H9 (cell line): ENCODE data around the gene CEP83. TPM values are rescaled to one million over a fixed set of nuclear protein-coding genes. Genes with fewer than 3 reads are reported as not detected.

Source experiments
- DNase-seq: peaks from one replicate; pipeline ENCODE4 v3.0.0-alpha.2; 2017
- H2AFZ ChIP-seq: one replicate; pipeline ENCODE4 v1.6.1; 2013; ENCODE audit warnings: mild to moderate bottlenecking, low read length, control low read depth, moderate library complexity
- H2AK5ac ChIP-seq: 2 replicates; pipeline ENCODE4 v1.6.1; 2013; ENCODE audit warnings: low read length, control low read depth, mixed read lengths; ENCODE audit not compliant: insufficient read length
- H2BK120ac ChIP-seq: one replicate; pipeline ENCODE4 v1.6.1; 2013; ENCODE audit warnings: low read depth, mild to moderate bottlenecking, low read length, control low read depth, inconsistent platforms; ENCODE audit not compliant: poor library complexity, severe bottlenecking
- H2BK12ac ChIP-seq: 2 replicates; pipeline ENCODE4 v1.6.1; 2013; ENCODE audit warnings: low read length, control low read depth, mixed read lengths, low read depth; ENCODE audit not compliant: insufficient read length
- H2BK15ac ChIP-seq: 2 replicates; pipeline ENCODE4 v1.6.1; 2013; ENCODE audit warnings: low read depth, low read length, control low read depth
- H2BK20ac ChIP-seq: one replicate; pipeline ENCODE4 v1.6.1; 2013; ENCODE audit warnings: low read depth, mild to moderate bottlenecking, low read length, control low read depth, inconsistent platforms; ENCODE audit not compliant: poor library complexity, severe bottlenecking
- H2BK5ac ChIP-seq: 2 replicates; pipeline ENCODE4 v1.6.1; 2013; ENCODE audit warnings: low read length, control low read depth, mixed read lengths; ENCODE audit not compliant: insufficient read length
- H3K14ac ChIP-seq: 2 replicates; pipeline ENCODE4 v1.6.1; 2013; ENCODE audit warnings: low read length, control low read depth; ENCODE audit not compliant: insufficient read depth
- H3K18ac ChIP-seq: 2 replicates; pipeline ENCODE4 v1.6.1; 2013; ENCODE audit warnings: low read depth, mild to moderate bottlenecking, mixed read lengths, low read length, control low read depth; ENCODE audit not compliant: insufficient read length
- H3K23ac ChIP-seq: 2 replicates; pipeline ENCODE4 v1.6.1; 2013; ENCODE audit warnings: low read length, control low read depth, mixed read lengths, low read depth; ENCODE audit not compliant: insufficient read length
- H3K23me2 ChIP-seq: 2 replicates; pipeline ENCODE4 v1.6.1; 2013; ENCODE audit warnings: low read depth, mild to moderate bottlenecking, mixed read lengths, low read length, control low read depth; ENCODE audit not compliant: insufficient read length, poor library complexity, severe bottlenecking
- H3K27ac ChIP-seq: 2 replicates; pipeline ENCODE4 v1.5.1; 2013; ENCODE audit warnings: low read length, control low read depth, mixed read lengths, low read depth; ENCODE audit not compliant: insufficient read length
- H3K27me3 ChIP-seq: 2 replicates; pipeline ENCODE4 v1.6.1; 2013; ENCODE audit warnings: low read length, control low read depth, inconsistent platforms; ENCODE audit not compliant: insufficient read depth
- H3K4ac ChIP-seq: 2 replicates; pipeline ENCODE4 v1.6.1; 2013; ENCODE audit warnings: low read depth, mild to moderate bottlenecking, control low read depth, inconsistent platforms, low read length, moderate library complexity
- H3K4me1 ChIP-seq: 2 replicates; pipeline ENCODE4 v1.6.1; 2013; ENCODE audit warnings: low read length, control low read depth, inconsistent platforms; ENCODE audit not compliant: insufficient read depth
- H3K4me2 ChIP-seq: 2 replicates; pipeline ENCODE4 v1.6.1; 2013; ENCODE audit warnings: low read length, control low read depth, mixed read lengths; ENCODE audit not compliant: insufficient read length, insufficient read depth
- H3K56ac ChIP-seq: 2 replicates; pipeline ENCODE4 v1.6.1; 2013; ENCODE audit warnings: low read depth, mild to moderate bottlenecking, mixed read lengths, low read length, control low read depth; ENCODE audit not compliant: insufficient read length
- H3K79me1 ChIP-seq: 2 replicates; pipeline ENCODE4 v1.6.1; 2013; ENCODE audit warnings: low read depth, mild to moderate bottlenecking, moderate library complexity, low read length, control low read depth, inconsistent platforms; ENCODE audit not compliant: insufficient read depth, poor library complexity, severe bottlenecking
- H3K79me2 ChIP-seq: 2 replicates; pipeline ENCODE4 v1.6.1; 2013; ENCODE audit warnings: low read length, control low read depth, inconsistent platforms; ENCODE audit not compliant: insufficient read depth
- H3K9ac ChIP-seq: 2 replicates; pipeline ENCODE4 v1.6.1; 2013; ENCODE audit warnings: low read length, control low read depth, mixed read lengths; ENCODE audit not compliant: insufficient read length; ENCODE audit errors: extremely low read depth
- H3K9me3 ChIP-seq: one replicate; pipeline ENCODE4 v1.6.1; 2013; ENCODE audit warnings: low read depth, low read length, inconsistent platforms; ENCODE audit not compliant: control insufficient read depth
- H3T11ph ChIP-seq: one replicate; pipeline ENCODE4 v1.6.1; 2013; ENCODE audit warnings: mild to moderate bottlenecking, low read length, control low read depth, inconsistent platforms
- H4K20me1 ChIP-seq: one replicate; pipeline ENCODE4 v1.6.1; 2013; ENCODE audit not compliant: control insufficient read depth, insufficient read length, insufficient read depth
- H4K5ac ChIP-seq: 2 replicates; pipeline ENCODE4 v1.6.1; 2013; ENCODE audit warnings: low read depth, mild to moderate bottlenecking, mixed read lengths, low read length, control low read depth; ENCODE audit not compliant: insufficient read length
- H4K8ac ChIP-seq: replicated peaks from 2 replicates; pipeline ENCODE4 v1.6.1; 2013; ENCODE audit warnings: low read length, control low read depth, mixed read lengths, low read depth; ENCODE audit not compliant: insufficient read length
- H4K91ac ChIP-seq: 2 replicates; pipeline ENCODE4 v1.6.1; 2013; ENCODE audit warnings: low read depth, mild to moderate bottlenecking, moderate library complexity, mixed read lengths, low read length, control low read depth; ENCODE audit not compliant: insufficient read length
- H3K27ac Mint-ChIP-seq, 3 experiments: 2 replicates in 2 of 3; 3 replicates in 1 of 3; pipeline ENCODE4 v1.8.0; 2020 to 2021; ENCODE audit warnings: mixed read lengths in 3 of 3, mild to moderate bottlenecking in 1 of 3, moderate library complexity in 1 of 3
- H3K27me3 Mint-ChIP-seq: 2 replicates; pipeline ENCODE4 v1.8.0; 2021; ENCODE audit warnings: low read depth, mild to moderate bottlenecking, moderate library complexity, mixed read lengths
- H3K36me3 Mint-ChIP-seq, 3 experiments: 2 replicates in 2 of 3; 3 replicates in 1 of 3; pipeline ENCODE4 v1.8.0; 2020 to 2021; ENCODE audit warnings: low read depth in 3 of 3, mixed read lengths in 3 of 3; ENCODE audit not compliant: insufficient read depth in 1 of 3
- H3K4me1 Mint-ChIP-seq, 2 experiments: 2 replicates each; pipeline ENCODE4 v1.8.0; 2020; ENCODE audit warnings: mixed read lengths in 2 of 2
- H3K4me3 Mint-ChIP-seq, 2 experiments: 2 replicates in 1 of 2; 3 replicates in 1 of 2; pipeline ENCODE4 v1.8.0; 2020 to 2021; ENCODE audit warnings: mild to moderate bottlenecking in 2 of 2, mixed read lengths in 2 of 2, moderate library complexity in 1 of 2
- H3K9me3 Mint-ChIP-seq, 2 experiments: 2 replicates in 1 of 2; 3 replicates in 1 of 2; pipeline ENCODE4 v1.8.0; 2020; ENCODE audit warnings: mild to moderate bottlenecking in 2 of 2, mixed read lengths in 2 of 2, moderate library complexity in 1 of 2
- CTCF ChIP-seq: fragments of 200-600 bp; sonication (generic); conservative IDR thresholded peaks from 3 replicates; pipeline ENCODE4 v1.8.0; 2021; ENCODE audit warnings: antibody characterized with exemption, mild to moderate bottlenecking
- WGBS: extraction: QIAGEN DNeasy Blood & Tissue Kit; methylation state at CpG from one replicate; pipeline ENCODE4 v1.1.7; 2013; ENCODE audit warnings: missing lambda C conversion rate, low lambda C conversion rate, mixed read lengths; ENCODE audit not compliant: insufficient read length; ENCODE audit errors: extremely low coverage; 5-methylcytosine and 5-hydroxymethylcytosine counted together
- total RNA-seq: library from RNA; stranded (reverse); gene quantifications from 2 replicates; pipeline ENCODE4 v1.2.1, GENCODE V29; 2021

CEP83 gene
- total RNA-seq, 1 experiment from 2014 or later, result 26.5 TPM

DNA sequence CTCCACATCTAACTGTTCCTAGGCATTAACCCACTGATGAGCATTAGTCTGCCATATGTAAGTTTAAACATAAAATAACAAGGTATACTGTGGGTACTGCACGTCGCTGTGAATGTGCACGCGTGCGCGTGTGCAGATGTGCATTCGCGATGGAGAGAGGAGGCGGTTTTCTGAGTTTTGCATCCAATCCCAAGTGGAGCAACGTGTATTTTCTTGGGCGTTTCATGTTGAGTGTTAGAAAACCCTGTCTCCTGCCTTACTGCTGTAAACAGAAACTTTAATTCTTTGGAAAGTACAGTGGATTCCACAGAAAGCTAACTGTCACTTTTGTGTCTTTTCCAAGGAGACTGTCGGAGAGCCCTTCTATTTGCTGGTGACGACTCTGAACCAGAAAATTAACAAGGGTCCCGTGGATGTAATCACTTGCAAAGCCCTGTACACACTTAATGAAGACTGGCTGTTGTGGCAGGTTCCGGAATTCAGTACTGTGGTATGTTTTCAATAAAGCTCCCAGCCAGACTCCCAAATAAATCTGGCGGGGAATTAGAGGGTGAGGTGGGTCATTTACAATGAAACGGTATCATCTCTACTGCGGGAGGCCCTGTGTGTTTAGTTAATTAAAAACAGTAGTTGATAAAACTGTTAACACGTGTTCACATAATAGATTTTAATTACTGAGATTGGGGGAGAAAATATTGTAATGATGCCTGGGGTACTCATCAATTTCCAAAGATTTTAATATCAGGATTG, 194.8 kb downstream of the CEP83 start:
- no peaks in the 10 kb centered on the region for H3K79me2 ChIP-seq
- no peak overlapping the region for H2BK12ac ChIP-seq
- H3K27ac ChIP-seq, result no peak overlapping the region
- no peak overlapping the region for H2BK20ac ChIP-seq
- Mint-ChIP-seq H3K36me3 (peaks cover 0 to 9% (median 4%) of the 10 kb centered on the region in 3 experiments; a peak in 4 of 7 replicates), H3K27me3 (peaks cover 13% of the 10 kb centered on the region), H3K9me3 (peaks cover 0 to 2% of the 10 kb centered on the region in 2 experiments; a peak in 2 of 5 replicates), H3K4me1 (peaks cover 60 to 69% of the 10 kb centered on the region in 2 experiments), H3K4me3 (no peak overlapping the region), H3K27ac (peak overlapping the region in 1 of 3 experiments; percentile 95; a peak in 2 of 7 replicates)
- no peak overlapping the region for H3K23ac ChIP-seq
- no peak overlapping the region for H3K56ac ChIP-seq
- no peak overlapping the region for H4K91ac ChIP-seq
- H4K8ac ChIP-seq, result no peak overlapping the region
- no peaks in the 10 kb centered on the region for H4K20me1 ChIP-seq
- no peaks in the 10 kb centered on the region for H3K79me1 ChIP-seq
- H4K5ac ChIP-seq, result no peak overlapping the region
- H3K14ac ChIP-seq, result no peak overlapping the region
- H3K4ac ChIP-seq, result no peak overlapping the region
- H2BK120ac ChIP-seq, result no peak overlapping the region
- no peaks in the 10 kb centered on the region for H3K27me3 ChIP-seq
- H2BK5ac ChIP-seq, result no peak overlapping the region
- H2AK5ac ChIP-seq, result no peak overlapping the region
- no peaks in the 10 kb centered on the region for H3K9me3 ChIP-seq
- no peak overlapping the region for H3K4me2 ChIP-seq
- H3K23me2 ChIP-seq, result no peaks in the 10 kb centered on the region
- H2AFZ ChIP-seq, result no peak overlapping the region
- no peak overlapping the region for H2BK15ac ChIP-seq
- no peak for DNase-seq
- no peak overlapping the region for H3K18ac ChIP-seq
- no CpG with 5 or more reads among the region's 19 CpGs for WGBS
- TF ChIP-seq CTCF, result no peak
- H3T11ph ChIP-seq, result no peak overlapping the region
- no peak overlapping the region for H3K9ac ChIP-seq
- peaks cover 18% of the 10 kb centered on the region; the same call in 1 of the 2 replicates for H3K4me1 ChIP-seq
